ENCODE results near the gene SUPT6H.

DNA sequence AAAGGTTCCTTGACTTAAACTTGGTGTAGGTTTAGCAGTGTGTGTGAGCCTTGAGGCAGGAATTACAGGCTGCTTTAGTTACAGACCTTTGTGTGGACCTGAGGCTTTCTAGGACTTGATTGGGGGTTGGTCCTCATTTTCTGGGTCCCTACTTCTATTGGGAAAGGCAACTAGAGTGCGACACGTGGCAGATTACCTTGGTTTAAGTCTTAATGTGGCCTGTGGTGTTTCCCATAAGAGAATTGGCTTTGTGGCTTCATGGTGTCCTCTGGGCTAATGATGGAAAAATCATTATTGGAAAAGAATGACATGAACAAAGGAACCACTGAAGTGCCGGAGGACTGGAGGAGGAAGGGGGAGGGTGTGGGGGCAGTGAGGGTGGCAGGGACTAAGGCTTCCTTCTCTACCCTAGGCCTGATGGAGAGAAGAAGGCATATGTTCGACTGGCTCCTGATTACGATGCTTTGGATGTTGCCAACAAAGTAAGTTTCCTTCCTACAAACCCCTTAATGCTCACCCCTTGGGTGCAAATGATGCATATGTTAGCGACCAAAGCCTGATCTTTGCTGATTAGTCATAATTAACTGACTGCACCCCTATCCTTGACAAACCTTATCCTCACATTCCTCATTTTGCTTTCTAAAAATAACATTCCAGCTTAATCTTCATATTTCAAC lies 61.3 kb downstream of the SUPT6H start:
- TF ChIP-seq, protein P1, sequence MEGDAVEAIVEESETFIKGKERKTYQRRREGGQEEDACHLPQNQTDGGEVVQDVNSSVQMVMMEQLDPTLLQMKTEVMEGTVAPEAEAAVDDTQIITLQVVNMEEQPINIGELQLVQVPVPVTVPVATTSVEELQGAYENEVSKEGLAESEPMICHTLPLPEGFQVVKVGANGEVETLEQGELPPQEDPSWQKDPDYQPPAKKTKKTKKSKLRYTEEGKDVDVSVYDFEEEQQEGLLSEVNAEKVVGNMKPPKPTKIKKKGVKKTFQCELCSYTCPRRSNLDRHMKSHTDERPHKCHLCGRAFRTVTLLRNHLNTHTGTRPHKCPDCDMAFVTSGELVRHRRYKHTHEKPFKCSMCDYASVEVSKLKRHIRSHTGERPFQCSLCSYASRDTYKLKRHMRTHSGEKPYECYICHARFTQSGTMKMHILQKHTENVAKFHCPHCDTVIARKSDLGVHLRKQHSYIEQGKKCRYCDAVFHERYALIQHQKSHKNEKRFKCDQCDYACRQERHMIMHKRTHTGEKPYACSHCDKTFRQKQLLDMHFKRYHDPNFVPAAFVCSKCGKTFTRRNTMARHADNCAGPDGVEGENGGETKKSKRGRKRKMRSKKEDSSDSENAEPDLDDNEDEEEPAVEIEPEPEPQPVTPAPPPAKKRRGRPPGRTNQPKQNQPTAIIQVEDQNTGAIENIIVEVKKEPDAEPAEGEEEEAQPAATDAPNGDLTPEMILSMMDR (IDR thresholded peaks at IDR 0.05; ENCODE audit: control extremely low read depth in 1 of 3, insufficient read depth in 1 of 3, low read depth in 1 of 3, low read length in 3 of 3) = no peak
- TF ChIP-seq TAF1 (IDR thresholded peaks at IDR 0.05; ENCODE audit: low read depth, low read length) = no peak
- TF ChIP-seq JUND (IDR thresholded peaks at IDR 0.05; ENCODE audit: low read length) = no peak
- no peak for TF ChIP-seq SP2 (IDR thresholded peaks at IDR 0.05; ENCODE audit: low read length)
- TF ChIP-seq POLR2AphosphoS5 (IDR thresholded peaks at IDR 0.05; ENCODE audit: low read depth, low read length) = no peak; the same call in none of the 2 replicates

All from H1 (cell line).